DOHH2 (cell line): Measurements from ENCODE around the gene PGM2.

Source experiments
- CTCF ChIP-seq: fragments of 200-600 bp; sonication (generic); IDR thresholded peaks from one replicate; pipeline ENCODE4 v1.5.1; 2014; ENCODE audit warnings: antibody characterized with exemption, mild to moderate bottlenecking, low read depth, low read length; ENCODE audit not compliant: poor library complexity, severe bottlenecking
- EZH2phosphoT487 ChIP-seq: fragments of 200-600 bp; sonication (generic); IDR thresholded peaks from 2 replicates; pipeline ENCODE4 v1.6.1; 2017; ENCODE audit warnings: borderline replicate concordance, mild to moderate bottlenecking, antibody characterized with exemption, low read length, moderate library complexity, mixed read lengths

GRCh38 chr4:37816006-37816405 lies 10.5 kb upstream of the PGM2 start:
- TF ChIP-seq CTCF, result no peak
- TF ChIP-seq EZH2phosphoT487, result no peak
